ENCODE results near the gene SEMA3D. TPM values are rescaled to one million over a fixed set of nuclear protein-coding genes. Genes with fewer than 3 reads are reported as not detected.

The SEMA3D gene
- total RNA-seq, 2 donors from 2014 or later: 1.4 to 1.5 TPM

GRCh38 chr7:85160223-85160622 lies 26.6 kb downstream of the SEMA3D start:
- H3K27ac ChIP-seq: no peak overlapping the region
- H3K27me3 ChIP-seq: no peaks in the 10 kb centered on the region
- peaks cover 0 to 7% of the 10 kb centered on the region in 2 donors for H3K9me3 ChIP-seq
- no peaks in the 10 kb centered on the region for H3K4me1 ChIP-seq
- DNase-seq (ENCODE audit: low spot score): no peak
- TF ChIP-seq CTCF (IDR thresholded peaks at IDR 0.05): no peak
- no peaks in the 10 kb centered on the region for H3K36me3 ChIP-seq
- H3K4me3 ChIP-seq: no peak overlapping the region

DNA sequence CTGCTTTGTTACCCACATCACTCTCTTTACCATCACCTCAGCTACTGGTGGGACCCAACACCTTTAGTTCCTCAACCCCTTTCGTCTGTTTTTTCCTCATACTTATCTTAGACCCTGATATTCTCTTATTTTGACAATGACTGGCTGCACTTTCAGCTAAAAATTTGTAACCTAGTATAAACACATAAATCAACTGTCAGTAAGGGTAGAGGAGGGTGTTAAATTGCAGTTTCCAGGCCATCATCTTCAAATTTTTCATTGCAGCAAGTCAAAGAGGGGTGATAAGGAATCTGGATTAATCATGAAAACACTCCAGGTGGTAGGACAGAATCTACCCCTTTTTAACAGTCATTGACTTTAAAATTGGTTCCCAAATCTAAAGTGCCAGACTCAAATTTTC lies 27.9 kb downstream of the SEMA3D start:
- no peak for TF ChIP-seq CTCF (IDR thresholded peaks at IDR 0.05)
- H3K9me3 ChIP-seq: peaks cover 0 to 7% of the 10 kb centered on the region in 2 donors
- no peak overlapping the region for H3K4me3 ChIP-seq
- H3K4me1 ChIP-seq: no peaks in the 10 kb centered on the region
- H3K27me3 ChIP-seq: no peaks in the 10 kb centered on the region
- H3K36me3 ChIP-seq: no peaks in the 10 kb centered on the region
- no peak for DNase-seq (ENCODE audit: low spot score)
- H3K27ac ChIP-seq: no peak overlapping the region

DNA sequence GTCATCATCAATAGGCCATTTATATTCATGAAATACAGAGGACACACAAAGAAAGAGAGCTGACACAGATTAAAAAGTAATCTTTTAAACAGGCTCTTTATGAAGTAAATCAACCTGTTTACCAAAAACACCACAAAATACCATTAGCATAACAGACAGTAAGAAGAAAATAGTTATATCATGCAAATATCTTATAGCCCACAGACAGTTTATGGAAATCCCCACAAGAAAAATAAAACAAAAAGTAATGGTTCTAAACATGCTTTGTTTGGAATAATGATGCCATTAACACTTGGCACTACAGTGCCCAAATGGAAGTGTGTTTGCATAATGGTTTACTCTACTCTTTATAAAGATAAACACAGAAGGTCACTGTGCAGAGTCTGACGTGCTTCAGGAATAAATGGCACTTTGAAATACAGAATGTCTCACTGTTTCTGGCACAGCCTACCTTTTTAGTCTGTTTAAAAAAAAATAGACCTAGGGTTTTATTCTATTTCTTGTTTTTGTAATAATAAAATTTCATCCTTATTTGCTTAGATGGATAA lies 30.1 kb downstream of the SEMA3D start:
- Histone ChIP-seq H3K27ac (no peak overlapping the region), H3K4me1 (no peaks in the 10 kb centered on the region), H3K27me3 (no peaks in the 10 kb centered on the region), H3K36me3 (no peaks in the 10 kb centered on the region), H3K4me3 (no peak overlapping the region), H3K9me3 (peaks cover 0 to 7% of the 10 kb centered on the region in 2 donors)
- no peak for TF ChIP-seq CTCF (IDR thresholded peaks at IDR 0.05)
- no peak for DNase-seq (ENCODE audit: low spot score)

GRCh38 chr7:85154282-85154937 lies 32.4 kb downstream of the SEMA3D start:
- no peak for DNase-seq (ENCODE audit: low spot score)
- no peaks in the 10 kb centered on the region for H3K27me3 ChIP-seq
- no peak for TF ChIP-seq CTCF (IDR thresholded peaks at IDR 0.05)
- no peaks in the 10 kb centered on the region for H3K36me3 ChIP-seq
- H3K4me1 ChIP-seq: no peaks in the 10 kb centered on the region
- peaks cover 0 to 7% of the 10 kb centered on the region in 2 donors for H3K9me3 ChIP-seq
- no peak overlapping the region for H3K4me3 ChIP-seq
- H3K27ac ChIP-seq: no peak overlapping the region

DNA sequence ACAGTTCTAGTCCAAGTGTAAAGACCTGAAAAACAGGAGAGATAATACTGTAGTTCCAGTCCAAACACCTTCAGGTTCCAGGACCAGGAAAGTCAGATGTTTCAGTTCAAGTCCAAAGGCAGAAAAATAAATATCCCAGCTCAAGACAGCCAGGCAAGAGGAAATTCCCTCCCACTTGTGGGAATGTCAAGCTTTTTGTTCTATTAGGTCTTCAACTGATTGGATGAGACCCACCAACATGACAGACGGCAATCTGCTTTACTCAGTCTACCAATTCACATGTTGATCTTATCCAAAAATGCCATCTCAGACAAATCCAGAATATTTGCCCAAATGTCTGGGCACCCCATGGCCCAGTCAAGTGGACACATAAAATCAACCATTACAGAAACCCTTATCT lies 33.1 kb downstream of the SEMA3D start:
- no peaks in the 10 kb centered on the region for H3K27me3 ChIP-seq
- no peak overlapping the region for H3K4me3 ChIP-seq
- H3K4me1 ChIP-seq: no peaks in the 10 kb centered on the region
- H3K36me3 ChIP-seq: no peaks in the 10 kb centered on the region
- TF ChIP-seq CTCF (IDR thresholded peaks at IDR 0.05): no peak
- no peak overlapping the region for H3K27ac ChIP-seq
- peaks cover 0 to 1% of the 10 kb centered on the region in 2 donors for H3K9me3 ChIP-seq
- DNase-seq (ENCODE audit: low spot score): no peak

GRCh38 chr7:85150624-85151023 lies 36.2 kb downstream of the SEMA3D start:
- no peak overlapping the region for H3K27ac ChIP-seq
- DNase-seq (ENCODE audit: low spot score): no peak
- no peak overlapping the region for H3K4me3 ChIP-seq
- H3K4me1 ChIP-seq: no peaks in the 10 kb centered on the region
- H3K36me3 ChIP-seq: no peaks in the 10 kb centered on the region
- H3K27me3 ChIP-seq: no peaks in the 10 kb centered on the region
- no peaks in the 10 kb centered on the region for H3K9me3 ChIP-seq
- TF ChIP-seq CTCF (IDR thresholded peaks at IDR 0.05): no peak
